GM19099 (cell line): ENCODE results near the gene IFT52.
A peak's percentile ranks its signal among the peaks of the same experiment; 100 is the strongest.

Experiments
- POLR2A ChIP-seq: IDR thresholded peaks from 3 replicates; pipeline ENCODE4 v1.6.1; 2011; ENCODE audit warnings: low read depth; ENCODE audit not compliant: insufficient read length; ENCODE audit errors: extremely low read depth

IFT52 gene

DNA sequence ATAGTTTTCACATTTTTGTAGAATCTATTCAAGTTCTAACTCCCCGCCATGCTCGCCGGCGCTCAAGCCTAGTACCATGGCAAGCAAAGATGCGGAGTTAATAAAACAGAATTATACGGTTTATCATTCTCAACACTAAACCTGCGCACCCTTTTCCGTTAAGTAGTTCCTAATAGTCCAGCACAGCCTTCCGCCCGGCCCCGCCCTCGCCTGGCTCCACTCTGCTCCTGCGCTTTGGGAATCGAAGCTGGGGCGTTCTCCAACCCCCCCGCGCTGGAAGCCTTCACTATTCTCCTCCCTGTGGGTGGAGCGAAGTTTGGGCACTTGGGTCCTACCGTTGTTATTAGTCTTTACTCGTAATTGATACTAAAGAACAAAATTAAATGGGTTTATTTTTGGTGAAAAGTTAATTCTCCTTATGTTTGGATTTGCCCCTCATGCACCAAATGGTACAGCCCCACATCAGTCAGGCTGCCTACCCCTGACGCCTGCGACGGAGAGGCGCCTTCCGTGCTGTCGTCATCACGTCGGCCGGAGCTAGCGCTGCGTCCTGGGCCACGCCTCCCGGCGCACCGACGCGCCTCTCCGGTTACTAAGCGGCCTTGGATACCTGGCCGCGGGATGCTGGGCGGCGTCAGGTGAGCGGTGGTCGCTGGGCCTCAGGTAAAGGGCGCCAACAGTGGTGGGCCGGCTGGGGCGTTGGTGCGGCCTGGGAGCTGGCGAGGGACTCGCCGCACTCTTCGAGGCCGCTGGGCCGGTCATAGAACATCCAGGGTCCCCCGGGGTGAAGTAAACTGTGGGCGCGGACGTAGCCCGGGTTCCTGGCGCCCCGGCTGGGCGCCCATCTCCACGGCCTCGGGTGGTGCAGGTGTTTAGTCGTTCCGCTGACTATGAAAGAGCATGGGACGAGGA, at the start of gene IFT52:
IFT52 (plus strand) TSS at position 546 of the 912 bp plus-strand sequence. CDS start 3,762 bp downstream, outside the sequence.
- TF ChIP-seq POLR2A: peak; percentile 66

DNA sequence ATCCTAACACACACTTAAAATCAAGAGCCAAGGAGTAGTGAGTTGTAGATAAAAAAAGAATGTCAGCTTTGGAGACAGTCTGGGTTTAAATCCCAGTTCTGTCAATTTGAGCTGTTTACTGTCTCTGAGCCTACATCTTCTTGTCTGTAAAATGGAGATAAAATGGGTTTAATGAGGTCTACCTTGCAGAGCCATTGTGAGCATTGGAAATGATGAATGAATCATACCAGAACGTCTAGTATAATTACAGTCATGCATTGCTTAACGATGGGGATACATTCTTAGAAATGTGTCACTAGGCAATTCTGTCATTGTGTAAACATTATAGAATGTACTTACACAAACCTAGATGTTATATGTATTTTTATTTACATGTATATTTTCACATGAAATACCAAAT, 49.5 kb upstream of the IFT52 start:
- TF ChIP-seq POLR2A: no peak

DNA sequence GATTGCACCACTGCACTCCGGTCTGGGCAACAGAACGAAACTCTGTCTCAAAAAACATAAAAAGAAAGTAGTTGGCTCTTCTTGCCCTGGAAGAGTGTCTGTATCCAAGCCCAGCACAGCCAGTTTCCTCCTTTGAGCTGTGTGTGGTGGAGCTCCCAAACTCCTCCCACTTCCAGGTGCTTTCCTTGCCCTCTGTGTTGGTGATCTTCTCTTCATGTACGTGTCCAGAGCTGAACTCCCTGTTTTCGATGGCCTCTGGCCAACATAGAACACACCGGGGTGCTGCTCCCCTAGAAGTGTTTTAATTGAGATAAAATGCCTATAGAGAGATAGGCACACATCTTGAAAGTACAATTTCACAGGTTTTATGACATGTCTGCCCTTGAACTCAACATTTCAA, 48.6 kb upstream of the IFT52 start:
- TF ChIP-seq POLR2A: no peak

DNA sequence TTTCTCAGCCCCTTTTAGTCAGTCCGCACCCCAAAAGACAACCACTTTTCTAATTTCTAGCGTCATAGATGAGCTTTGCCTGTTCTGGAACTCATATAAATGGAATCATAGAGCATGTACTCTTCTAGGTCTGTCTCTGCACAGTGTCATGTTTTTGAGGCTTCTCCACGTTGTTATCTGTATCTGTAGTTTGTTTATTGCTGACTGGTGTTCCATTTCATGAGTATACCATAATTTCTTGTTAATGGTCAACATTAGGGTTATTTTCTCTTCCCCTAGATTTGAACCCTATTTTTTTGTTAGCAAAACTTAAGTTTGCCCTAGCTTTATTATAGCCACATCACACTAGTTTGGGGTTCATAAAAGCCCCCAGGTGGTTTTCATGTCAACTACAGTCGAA, 48.1 kb upstream of the IFT52 start:
- TF ChIP-seq POLR2A: no peak

- TF ChIP-seq POLR2A: no peak
Observed at GRCh38 chr20:43543138-43543537, 47.6 kb upstream of the IFT52 start.

DNA sequence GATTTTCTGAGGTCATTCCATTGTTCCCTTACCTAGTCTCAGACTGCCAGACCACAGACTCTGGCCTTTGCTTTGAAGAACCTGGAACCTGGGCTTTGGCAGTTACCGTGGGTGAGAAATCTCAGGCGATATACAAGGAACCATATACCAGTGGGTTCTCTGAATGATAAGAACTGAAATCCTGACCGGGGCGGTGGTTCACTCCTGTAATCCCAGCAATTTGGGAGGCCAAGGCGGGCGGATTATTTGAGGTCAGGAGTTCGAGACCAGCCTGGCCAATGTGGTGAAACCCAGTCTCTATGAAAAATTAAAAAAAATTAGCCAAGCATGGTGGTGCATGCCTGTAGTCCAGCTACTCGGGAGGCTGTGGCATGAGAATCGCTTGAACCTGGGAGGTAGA, 46.2 kb upstream of the IFT52 start:
- no peak for TF ChIP-seq POLR2A

GRCh38 chr20:43545837-43546578, 44.7 kb upstream of the IFT52 start:
- TF ChIP-seq POLR2A: no peak

DNA sequence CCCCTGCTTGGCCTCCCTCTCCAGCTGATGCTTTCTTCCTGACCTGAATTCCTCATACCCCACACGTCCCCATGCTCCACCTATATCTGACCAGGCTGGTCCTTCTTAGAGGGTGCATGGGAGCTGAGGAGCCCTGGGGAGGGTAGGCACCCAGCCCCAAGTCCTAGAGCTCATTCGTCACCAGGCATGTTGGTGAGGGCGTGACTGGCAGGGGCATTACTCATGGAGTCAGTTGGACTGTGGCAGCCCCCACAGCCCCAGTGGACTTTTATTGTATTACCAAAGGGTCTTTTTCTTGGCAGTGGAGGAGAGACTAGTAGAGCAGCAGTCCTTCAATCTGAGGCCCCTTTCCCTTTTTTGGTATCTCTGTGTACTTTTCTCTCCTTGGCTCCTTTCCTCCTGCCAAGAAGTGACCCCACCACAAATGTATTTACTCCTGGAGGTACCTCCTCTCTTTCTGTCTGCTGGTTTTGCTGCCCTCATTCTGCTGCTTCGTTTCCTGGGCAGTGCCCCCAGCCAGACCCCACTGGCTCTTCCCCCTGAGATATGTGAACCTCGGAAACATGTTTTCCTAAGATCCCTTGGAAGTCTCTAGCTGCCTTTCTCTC, 42.4 kb upstream of the IFT52 start:
- TF ChIP-seq POLR2A: no peak

DNA sequence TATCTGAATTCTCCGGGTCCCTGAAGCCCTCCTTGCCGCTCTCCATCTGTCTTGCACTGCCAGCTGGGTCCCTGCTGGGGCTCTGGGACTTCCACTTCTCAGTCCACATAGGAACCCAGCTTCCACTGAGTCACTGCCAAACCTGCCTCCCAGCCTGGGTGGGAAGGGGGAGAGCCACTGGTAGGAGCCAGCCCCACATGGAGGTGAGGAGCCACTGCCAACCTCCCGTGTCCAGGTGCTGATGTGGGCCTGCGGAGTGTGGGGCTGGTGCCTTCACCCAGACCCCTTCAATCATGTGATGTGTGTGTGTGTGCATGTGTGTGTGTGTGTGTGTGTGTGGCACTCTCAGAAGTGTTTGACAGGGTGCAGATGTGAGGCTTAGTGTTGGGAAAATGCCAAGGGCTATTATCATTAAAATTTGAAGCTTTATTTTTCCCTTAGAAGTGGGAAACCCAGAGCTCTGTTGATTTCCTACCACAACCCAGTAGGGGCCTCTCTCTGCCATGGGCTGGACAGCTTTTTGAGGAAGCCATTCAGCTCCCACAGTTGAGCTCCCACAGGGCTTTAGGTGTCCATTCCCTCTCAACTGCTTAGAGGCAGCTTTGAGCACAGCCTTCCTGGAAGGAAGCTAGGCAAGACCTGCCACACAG, 41.2 kb upstream of the IFT52 start:
- TF ChIP-seq POLR2A: no peak

- TF ChIP-seq POLR2A: no peak
Observed at GRCh38 chr20:43550456-43550855, 40.3 kb upstream of the IFT52 start.

GRCh38 chr20:43554369-43554768, 36.4 kb upstream of the IFT52 start:
- no peak for TF ChIP-seq POLR2A

- no peak for TF ChIP-seq POLR2A
Observed at GRCh38 chr20:43558412-43559146, 32.2 kb upstream of the IFT52 start, which contains the start of gene SGK2. TSS of gene SGK2 (plus strand) at chr20:43559027. CDS start at chr20:43566496, 7,469 bp downstream.

DNA sequence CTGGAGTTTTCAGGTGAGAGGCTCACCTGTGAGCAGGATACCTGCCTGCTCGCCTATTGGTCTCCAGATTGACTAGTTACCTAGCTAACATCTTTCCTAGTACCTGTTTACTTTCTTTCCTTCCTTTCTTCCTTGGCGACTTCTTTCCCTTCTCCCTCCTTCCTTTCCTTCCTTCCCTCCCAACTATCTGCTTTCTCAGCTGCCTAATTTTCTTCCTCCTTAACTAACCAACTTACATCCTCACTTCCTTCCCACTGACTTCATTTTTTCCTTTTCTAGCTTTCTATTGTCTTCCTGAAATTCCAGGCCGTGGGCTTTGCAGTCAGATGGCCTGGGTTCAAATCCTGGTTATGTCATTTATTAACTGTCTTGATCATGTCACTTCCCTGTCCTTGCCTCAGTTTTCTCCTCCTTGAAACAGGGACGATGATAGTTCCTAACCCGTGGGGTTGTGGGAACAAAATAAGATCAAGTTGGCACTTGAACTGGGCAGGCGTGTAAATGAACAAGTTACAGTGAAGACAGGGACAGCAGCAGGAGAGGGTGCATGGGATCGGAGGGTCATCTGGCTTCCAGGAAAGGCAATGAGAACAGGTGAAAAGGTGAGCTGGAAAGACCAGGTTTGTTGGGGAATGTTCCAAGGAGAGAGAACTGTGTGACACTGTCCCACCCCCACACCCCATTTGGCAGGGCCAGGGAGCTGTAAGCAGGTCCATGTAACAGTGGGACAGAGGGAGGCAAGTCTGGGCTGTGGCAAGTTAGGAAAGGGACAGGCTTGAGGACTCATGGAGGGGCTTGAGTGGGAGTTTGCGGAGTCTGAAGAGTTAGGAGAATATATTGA, 31.4 kb upstream of the IFT52 start:
- no peak for TF ChIP-seq POLR2A

- TF ChIP-seq POLR2A: no peak
Observed at GRCh38 chr20:43560974-43561373, 29.8 kb upstream of the IFT52 start.

- TF ChIP-seq POLR2A: no peak
Observed at GRCh38 chr20:43563429-43563828, 27.3 kb upstream of the IFT52 start.
